Stomach (tissue), 19 donors: Measurements from ENCODE around the gene RERE. TPM values are rescaled to one million over a fixed set of nuclear protein-coding genes. Genes with fewer than 3 reads are reported as not detected.

Experiments used
- DNase-seq, 2 donors: peaks; one replicate each; pipeline versions ENCODE4 v3.0.0 to v3.0.0-alpha.2; 2013 to 2019
- H3K27ac ChIP-seq, 5 donors: fragments of 200-600 bp in 4 of 5; sonication (generic) in 4 of 5; one replicate each; pipeline ENCODE4 v1.5.1; 2013 to 2019; ENCODE audit warnings: mild to moderate bottlenecking in 1 of 5, moderate library complexity in 1 of 5
- H3K27me3 ChIP-seq, 3 donors: fragments of 200-600 bp; sonication (generic); one replicate each; pipeline ENCODE4 v1.5.1; 2017 to 2019; ENCODE audit warnings: mixed run types in 1 of 3
- H3K36me3 ChIP-seq, 4 donors: fragments of 200-600 bp; sonication (generic); 1 replicate in 3 of 4; 2 replicates in 1 of 4; pipeline ENCODE4 v1.5.1; 2016 to 2019
- H3K4me1 ChIP-seq, 4 donors: fragments of 200-600 bp; sonication (generic); one replicate each; pipeline ENCODE4 v1.5.1; 2016 to 2019
- H3K4me3 ChIP-seq, 4 donors: fragments of 200-600 bp; sonication (generic) in 3 of 4; one replicate each; pipeline ENCODE4 v1.5.1; 2016 to 2019; ENCODE audit warnings: mild to moderate bottlenecking in 1 of 4
- H3K9me3 ChIP-seq, 4 donors: fragments of 200-600 bp; sonication (generic); one replicate each; pipeline ENCODE4 v1.5.1; 2016 to 2019
- CTCF ChIP-seq, 7 experiments: fragments of 450-650 bp in 4 of 7; fragments of 200-600 bp in 3 of 7; sonication (generic) in 3 of 7; IDR thresholded peaks; one replicate each; pipeline ENCODE4 v1.5.1; 2016 to 2019; ENCODE audit warnings: antibody characterized with exemption in 7 of 7, control low read depth in 2 of 7, mild to moderate bottlenecking in 1 of 7
- EP300 ChIP-seq: sonication (generic); formaldehyde crosslinking; IDR thresholded peaks from one replicate; pipeline ENCODE4 v1.6.1; 2017; ENCODE audit warnings: antibody characterized with exemption
- POLR2A ChIP-seq, 4 donors: fragments of 450-650 bp; IDR thresholded peaks; one replicate each; pipeline ENCODE4 v1.6.1; 2016; ENCODE audit warnings: antibody characterized with exemption in 4 of 4, control low read depth in 2 of 4, mild to moderate bottlenecking in 1 of 4, moderate library complexity in 1 of 4
- POLR2AphosphoS5 ChIP-seq, 3 donors: sonication (generic); formaldehyde crosslinking; IDR thresholded peaks; one replicate each; pipeline ENCODE4 v1.6.1; 2016; ENCODE audit warnings: antibody characterized with exemption in 3 of 3
- WGBS, 5 donors: extraction: QIAGEN DNeasy Blood & Tissue Kit in 3 of 5; methylation state at CpG; one replicate each; pipeline versions ENCODE4 v1.1.5 to v1.1.7; 2013 to 2018; 5-methylcytosine and 5-hydroxymethylcytosine counted together
- intact Hi-C: fragments of 100-400 bp; cut with DNase I; formaldehyde crosslinking; loops from one replicate; pipeline ENCODE4 v1.15.1; 2023; ENCODE audit warnings: low total_unique reads
- long read RNA-seq, 10 donors: transcript quantifications; one replicate each; lab custom pipeline, GENCODE V29; 2026
- polyA plus RNA-seq, 3 donors: library from polyadenylated mRNA; stranded (reverse); fragments of 200-250 nt; gene quantifications; one replicate each; pipeline ENCODE4 v1.2.3, GENCODE V29; 2013
- total RNA-seq, 5 donors: library from RNA; depleted of rRNA; stranded (reverse); fragments of >200 nt; gene quantifications; one replicate each; pipeline versions ENCODE4 v1.1.0 to v1.2.3, GENCODE V29; 2014 to 2016
- donor health status: healthy with polysubstance abuse.
- donor health status: Bipolar disorder and iron deficiency.
- donor health status: healthy.

RERE gene
- total RNA-seq (100 to 1,000 TPM in 2 of 5 donors, 10 to 100 TPM in 3; 75.0 to 198 (median 99.2) TPM), polyA plus RNA-seq (10 to 100 TPM; 15.6 to 21.6 (median 18.0) TPM)
- long read RNA-seq, donor 1, partial matches to known transcripts = 0 of 1 reads
- long read RNA-seq, donor 1, other reads (novel, unspliced or antisense) = 0 of 1 reads
- long read RNA-seq, donor 2, full-length matches to known transcripts = 1 of 1 reads
- long read RNA-seq, donor 2, partial matches to known transcripts = 0 of 1 reads
- long read RNA-seq, donor 2, other reads (novel, unspliced or antisense) = 0 of 1 reads
- long read RNA-seq, donor 3, partial matches to known transcripts = 5 of 6 reads
- long read RNA-seq, donor 3, other reads (novel, unspliced or antisense) = 0 of 6 reads
- long read RNA-seq, donor 4 = 0 reads
- long read RNA-seq, donor 5, partial matches to known transcripts = 18 of 19 reads
- long read RNA-seq, donor 5, other reads (novel, unspliced or antisense) = 0 of 19 reads
- long read RNA-seq, donor 6 = 0 reads
- long read RNA-seq, donor 7, partial matches to known transcripts = 25 of 26 reads
- long read RNA-seq, donor 7, other reads (novel, unspliced or antisense) = 0 of 26 reads
- long read RNA-seq, donor 8, partial matches to known transcripts = 7 of 7 reads
- long read RNA-seq, donor 8, other reads (novel, unspliced or antisense) = 0 of 7 reads
- long read RNA-seq, donor 9, partial matches to known transcripts = 0 of 4 reads
- long read RNA-seq, donor 9, other reads (novel, unspliced or antisense) = 0 of 4 reads
- long read RNA-seq, donor 10 = 0 reads

- peak; percentile 89 to 98 (median 96) for TF ChIP-seq POLR2AphosphoS5 (IDR thresholded peaks at IDR 0.05)
- TF ChIP-seq CTCF (IDR thresholded peaks at IDR 0.05) = peak in 1 of 7 experiments; percentile 8
- TF ChIP-seq POLR2A (IDR thresholded peaks at IDR 0.05) = peak in 2 of 4 donors; percentile 86 to 96
- TF ChIP-seq EP300 = no peak
- peak within 1 kb of the TSS; percentile 92 to 98 (median 96) for H3K27ac ChIP-seq
- intact Hi-C loops = no loop called here
- no peaks in the 10 kb centered on the region for H3K9me3 ChIP-seq
- peaks cover 37 to 63% (median 55%) of the 10 kb centered on the region in 4 donors for H3K4me1 ChIP-seq
- WGBS, 5 donors = 0 to 1% (median 0%) methylated on average over 59 to 81 of the region's 82 CpGs
- peak; percentile 95 to 98 for DNase-seq
- H3K27me3 ChIP-seq = no peaks in the 10 kb centered on the region
- H3K4me3 ChIP-seq = peak within 1 kb of the TSS; percentile 66 to 88 (median 79)
- no peaks in the 10 kb centered on the region for H3K36me3 ChIP-seq
Measured at GRCh38 chr1:8817412-8818324, at the start of gene RERE. Gene RERE, minus strand, starts transcription at chr1:8817640.

GRCh38 chr1:8866792-8867415 is 49.5 kb upstream of the RERE start:
- no peak overlapping the region for H3K4me3 ChIP-seq
- H3K27me3 ChIP-seq = no peaks in the 10 kb centered on the region
- H3K36me3 ChIP-seq = peaks cover 98 to 100% (median 100%) of the 10 kb centered on the region in 4 donors
- WGBS, 5 donors = 82 to 90% (median 85%) methylated on average over 8 to 11 of the region's 11 CpGs
- TF ChIP-seq POLR2A (IDR thresholded peaks at IDR 0.05) (no peak), EP300 (no peak), CTCF (IDR thresholded peaks at IDR 0.05) (no peak), POLR2AphosphoS5 (IDR thresholded peaks at IDR 0.05) (no peak)
- peaks cover under 1 to 22% (median 4%) of the 10 kb centered on the region in 4 donors for H3K4me1 ChIP-seq
- no peak overlapping the region for H3K27ac ChIP-seq
- no peaks in the 10 kb centered on the region for H3K9me3 ChIP-seq
- intact Hi-C loops = no loop called here
- no peak for DNase-seq

- Histone ChIP-seq H3K36me3 (peaks cover 98 to 100% (median 100%) of the 10 kb centered on the region in 4 donors), H3K27ac (no peak overlapping the region), H3K4me1 (peaks cover 0 to 16% (median under 1%) of the 10 kb centered on the region in 4 donors), H3K4me3 (no peak overlapping the region), H3K9me3 (no peaks in the 10 kb centered on the region), H3K27me3 (no peaks in the 10 kb centered on the region)
- 86 to 92% (median 89%) methylated on average over 10 of the region's 10 CpGs for WGBS, 5 donors
- TF ChIP-seq EP300 (no peak), POLR2AphosphoS5 (IDR thresholded peaks at IDR 0.05) (no peak), CTCF (IDR thresholded peaks at IDR 0.05) (no peak), POLR2A (IDR thresholded peaks at IDR 0.05) (no peak)
- DNase-seq = no peak
- intact Hi-C loops = no loop called here
Measured at GRCh38 chr1:8866173-8866791, 48.8 kb upstream of the RERE start.
